ENCODE measurements around the gene NPVF.

NPVF gene

GRCh38 chr7:25234336-25234735, 6.0 kb upstream of the NPVF start:
- DNase-seq (ENCODE audit: low read depth): no peak

- DNase-seq (ENCODE audit: low read depth): no peak
These were observed 5.1 kb downstream of the NPVF start for GRCh38 chr7:25223206-25223605.

GRCh38 chr7:25222666-25223065, 5.6 kb downstream of the NPVF start:
- no peak for DNase-seq (ENCODE audit: low read depth)

GRCh38 chr7:25221009-25221408, 7.3 kb downstream of the NPVF start:
- no peak for DNase-seq (ENCODE audit: low read depth)

GRCh38 chr7:25218191-25218590, 10.1 kb downstream of the NPVF start:
- no peak for DNase-seq (ENCODE audit: low read depth)

GRCh38 chr7:25216837-25217236, 11.4 kb downstream of the NPVF start:
- peak; percentile 41 for DNase-seq (ENCODE audit: low read depth)

GRCh38 chr7:25215694-25216335, 12.5 kb downstream of the NPVF start:
- no peak for DNase-seq (ENCODE audit: low read depth)

- no peak for DNase-seq (ENCODE audit: low read depth)
These were observed 19.6 kb downstream of the NPVF start for GRCh38 chr7:25208525-25209221.

- DNase-seq (ENCODE audit: low read depth): no peak
These were observed 20.4 kb downstream of the NPVF start for GRCh38 chr7:25207887-25208286.

GRCh38 chr7:25206765-25207164, 21.5 kb downstream of the NPVF start:
- no peak for DNase-seq (ENCODE audit: low read depth)

GRCh38 chr7:25196132-25196896, 32.0 kb downstream of the NPVF start:
- no peak for DNase-seq (ENCODE audit: low read depth)

- no peak for DNase-seq (ENCODE audit: low read depth)
These were observed 34.2 kb downstream of the NPVF start for GRCh38 chr7:25194036-25194435.

GRCh38 chr7:25192043-25192442, 36.2 kb downstream of the NPVF start:
- no peak for DNase-seq (ENCODE audit: low read depth)

GRCh38 chr7:25189197-25189596, 39.1 kb downstream of the NPVF start:
- DNase-seq (ENCODE audit: low read depth): no peak

- no peak for DNase-seq (ENCODE audit: low read depth)
These were observed 40.4 kb downstream of the NPVF start for GRCh38 chr7:25187932-25188331.

- DNase-seq (ENCODE audit: low read depth): no peak
These were observed 41.9 kb downstream of the NPVF start for GRCh38 chr7:25186436-25186835.

- no peak for DNase-seq (ENCODE audit: low read depth)
These were observed 46.8 kb downstream of the NPVF start for GRCh38 chr7:25181532-25181931.

- DNase-seq (ENCODE audit: low read depth): peak; percentile 6
These were observed 47.3 kb downstream of the NPVF start for GRCh38 chr7:25180946-25181345.

GRCh38 chr7:25180592-25180923, 47.7 kb downstream of the NPVF start:
- DNase-seq (ENCODE audit: low read depth): no peak

- DNase-seq (ENCODE audit: low read depth): peak; percentile 83
These were observed 48.3 kb downstream of the NPVF start for GRCh38 chr7:25179771-25180591.

- no peak for DNase-seq (ENCODE audit: low read depth)
These were observed 49.0 kb downstream of the NPVF start for GRCh38 chr7:25179325-25179724.

All from EH (cell line).